ENCODE results near the gene PGM5. TPM values are rescaled to one million over a fixed set of nuclear protein-coding genes. Genes with fewer than 3 reads are reported as not detected.

PGM5 gene
- total and polyA plus RNA-seq, 3 donors from 2014 or later, result 9.3 to 19.4 (median 10.4) TPM

GRCh38 chr9:68427216-68427977, 71.0 kb downstream of the PGM5 start:
- DNase-seq, result no peak
- intact Hi-C loops (cut with DNase I; ENCODE audit: low total_unique reads), result no loop called here
- no peaks in the 10 kb centered on the region for H3K27me3 ChIP-seq
- no peak for TF ChIP-seq POLR2A (IDR thresholded peaks at IDR 0.05)
- TF ChIP-seq, protein P1, sequence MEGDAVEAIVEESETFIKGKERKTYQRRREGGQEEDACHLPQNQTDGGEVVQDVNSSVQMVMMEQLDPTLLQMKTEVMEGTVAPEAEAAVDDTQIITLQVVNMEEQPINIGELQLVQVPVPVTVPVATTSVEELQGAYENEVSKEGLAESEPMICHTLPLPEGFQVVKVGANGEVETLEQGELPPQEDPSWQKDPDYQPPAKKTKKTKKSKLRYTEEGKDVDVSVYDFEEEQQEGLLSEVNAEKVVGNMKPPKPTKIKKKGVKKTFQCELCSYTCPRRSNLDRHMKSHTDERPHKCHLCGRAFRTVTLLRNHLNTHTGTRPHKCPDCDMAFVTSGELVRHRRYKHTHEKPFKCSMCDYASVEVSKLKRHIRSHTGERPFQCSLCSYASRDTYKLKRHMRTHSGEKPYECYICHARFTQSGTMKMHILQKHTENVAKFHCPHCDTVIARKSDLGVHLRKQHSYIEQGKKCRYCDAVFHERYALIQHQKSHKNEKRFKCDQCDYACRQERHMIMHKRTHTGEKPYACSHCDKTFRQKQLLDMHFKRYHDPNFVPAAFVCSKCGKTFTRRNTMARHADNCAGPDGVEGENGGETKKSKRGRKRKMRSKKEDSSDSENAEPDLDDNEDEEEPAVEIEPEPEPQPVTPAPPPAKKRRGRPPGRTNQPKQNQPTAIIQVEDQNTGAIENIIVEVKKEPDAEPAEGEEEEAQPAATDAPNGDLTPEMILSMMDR (IDR thresholded peaks at IDR 0.05), result no peak
- H3K36me3 ChIP-seq (ENCODE audit: low read depth, missing control alignments), result no peaks in the 10 kb centered on the region
- no peaks in the 10 kb centered on the region for H3K4me1 ChIP-seq
- no peaks in the 10 kb centered on the region for H3K9me3 ChIP-seq
- H3K4me3 ChIP-seq, result no peak overlapping the region
- no peak overlapping the region for H3K27ac ChIP-seq

GRCh38 chr9:68428481-68428880, 72.1 kb downstream of the PGM5 start:
- intact Hi-C loops (cut with DNase I; ENCODE audit: low total_unique reads), result no loop called here
- DNase-seq, result no peak
- Histone ChIP-seq H3K4me3 (no peak overlapping the region), H3K27ac (no peak overlapping the region), H3K9me3 (no peaks in the 10 kb centered on the region), H3K36me3 (ENCODE audit: low read depth, missing control alignments) (no peaks in the 10 kb centered on the region), H3K27me3 (no peaks in the 10 kb centered on the region), H3K4me1 (no peaks in the 10 kb centered on the region)
- TF ChIP-seq, protein P1 (IDR thresholded peaks at IDR 0.05), result no peak
- 29 to 57% methylated on average over 2 of the region's 2 CpGs for WGBS, 2 donors

- intact Hi-C loops (cut with DNase I; ENCODE audit: low total_unique reads), result no loop called here
- H3K9me3 ChIP-seq, result no peaks in the 10 kb centered on the region
- no peaks in the 10 kb centered on the region for H3K27me3 ChIP-seq
- no peak overlapping the region for H3K4me3 ChIP-seq
- H3K4me1 ChIP-seq, result no peaks in the 10 kb centered on the region
- no peak for TF ChIP-seq POLR2A (IDR thresholded peaks at IDR 0.05)
- TF ChIP-seq, protein P1 (IDR thresholded peaks at IDR 0.05), result no peak
- DNase-seq, result no peak
- WGBS, 2 donors, result 93 to 100% methylated on average over 2 of the region's 2 CpGs
- H3K27ac ChIP-seq, result no peak overlapping the region
- H3K36me3 ChIP-seq (ENCODE audit: low read depth, missing control alignments), result no peaks in the 10 kb centered on the region
Measured at GRCh38 chr9:68429631-68430030, 73.2 kb downstream of the PGM5 start.

DNA sequence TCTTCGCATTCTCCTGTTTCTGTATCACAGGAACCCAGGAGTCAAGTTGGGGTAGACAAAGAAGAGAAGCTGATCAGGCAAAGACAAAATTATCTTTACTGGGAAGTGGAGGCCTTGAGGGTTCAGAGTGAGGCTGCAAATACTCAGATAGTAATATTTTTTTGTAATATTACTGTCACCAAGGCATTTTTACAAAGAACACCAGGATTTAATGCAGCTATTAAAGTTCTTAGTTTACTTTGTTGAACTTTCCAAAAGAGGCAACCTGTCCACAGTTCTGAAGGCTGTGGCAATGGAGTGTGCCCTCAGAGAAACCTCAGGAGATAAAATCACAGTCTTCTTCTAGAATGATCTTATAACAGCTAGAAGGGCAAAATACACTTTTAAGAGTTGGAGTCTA, 74.9 kb downstream of the PGM5 start:
- no peak overlapping the region for H3K4me3 ChIP-seq
- H3K9me3 ChIP-seq, result no peaks in the 10 kb centered on the region
- TF ChIP-seq, protein P1 (IDR thresholded peaks at IDR 0.05), result no peak
- TF ChIP-seq POLR2A (IDR thresholded peaks at IDR 0.05), result no peak
- no peak overlapping the region for H3K27ac ChIP-seq
- no peaks in the 10 kb centered on the region for H3K36me3 ChIP-seq (ENCODE audit: low read depth, missing control alignments)
- no peaks in the 10 kb centered on the region for H3K4me1 ChIP-seq
- no peaks in the 10 kb centered on the region for H3K27me3 ChIP-seq
- 89 to 95% methylated on average over 1 of the region's 1 CpG for WGBS, 2 donors
- intact Hi-C loops (cut with DNase I; ENCODE audit: low total_unique reads), result no loop called here
- DNase-seq, result no peak

DNA sequence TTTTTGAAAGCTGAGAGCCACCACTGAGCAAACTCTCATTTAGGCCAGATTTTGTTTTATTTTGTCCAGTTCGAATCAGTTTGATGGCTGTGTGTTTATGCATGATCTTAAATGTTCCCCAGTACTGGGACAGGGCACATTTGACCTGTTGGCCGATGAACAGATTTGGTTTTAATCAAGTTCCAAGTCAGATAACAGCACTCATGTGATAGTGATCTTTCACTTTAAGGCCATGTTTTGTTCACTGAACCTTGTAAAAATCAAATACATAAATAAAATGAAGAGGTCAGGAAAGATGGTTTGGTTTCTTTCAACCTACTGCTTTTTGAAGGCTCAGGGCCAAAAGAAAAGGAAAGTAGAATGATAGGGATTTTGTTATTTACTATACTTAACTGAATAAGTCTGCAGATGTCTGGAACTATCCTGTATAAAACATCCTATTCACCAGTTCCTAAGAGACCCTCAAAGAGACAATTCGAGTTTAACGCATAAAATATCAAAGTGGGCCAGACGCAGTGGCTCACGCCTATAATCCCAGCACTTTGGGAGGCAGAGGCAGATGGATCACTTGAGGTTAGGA, 77.2 kb downstream of the PGM5 start:
- DNase-seq, result no peak
- 89% methylated on average over 6 of the region's 6 CpGs for WGBS, 2 donors
- Histone ChIP-seq H3K4me3 (no peak overlapping the region), H3K36me3 (ENCODE audit: low read depth, missing control alignments) (no peaks in the 10 kb centered on the region), H3K9me3 (no peaks in the 10 kb centered on the region), H3K27me3 (no peaks in the 10 kb centered on the region), H3K27ac (no peak overlapping the region), H3K4me1 (no peaks in the 10 kb centered on the region)
- intact Hi-C loops (cut with DNase I; ENCODE audit: low total_unique reads), result no loop called here
- TF ChIP-seq POLR2A (IDR thresholded peaks at IDR 0.05), result no peak
